Kidney glomerular epithelial cell (primary cell): ENCODE measurements around the gene TSR3.

Experiments
- DNase-seq: peaks from one replicate; lab custom pipeline; 2025; lab: John Stamatoyannopoulos, UW

Gene TSR3

DNA sequence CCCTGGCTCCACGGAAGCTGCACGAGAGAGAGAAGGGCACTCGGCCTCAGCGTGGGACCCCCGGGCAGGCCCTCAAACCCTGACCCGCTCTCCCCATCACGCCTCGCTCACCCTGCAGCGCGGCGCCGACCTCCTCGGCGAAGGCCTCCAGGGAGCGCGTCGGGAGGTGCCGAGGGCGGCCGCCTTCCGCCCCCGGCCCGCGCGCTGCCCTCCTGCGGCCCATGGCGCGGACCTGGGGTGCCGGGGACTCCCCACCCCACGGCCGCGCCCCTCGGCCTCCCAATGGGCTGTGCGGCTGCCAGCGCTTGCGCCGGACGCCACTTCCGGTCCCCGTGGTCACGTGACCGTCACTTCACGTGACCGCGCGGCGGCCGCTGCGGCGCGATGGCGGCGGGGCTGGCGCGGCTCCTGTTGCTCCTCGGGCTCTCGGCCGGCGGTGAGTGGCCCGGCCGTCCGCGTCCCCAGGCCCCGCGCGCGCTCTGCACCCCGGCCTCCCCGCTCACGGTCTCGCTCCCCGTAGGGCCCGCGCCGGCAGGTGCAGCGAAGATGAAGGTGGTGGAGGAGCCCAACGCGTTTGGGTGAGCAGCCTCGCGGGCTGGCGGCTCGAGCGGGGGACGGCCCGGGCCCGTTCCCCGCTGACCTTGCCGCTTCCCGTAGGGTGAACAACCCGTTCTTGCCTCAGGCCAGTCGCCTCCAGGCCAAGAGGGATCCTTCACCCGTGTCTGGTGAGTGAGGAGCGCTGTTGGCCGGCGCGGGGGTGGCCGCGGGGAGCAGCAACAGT lies at the start of gene TSR3, which contains the start of gene GNPTG:
TSR3 (minus strand) TSS at position 297 of the 781 bp plus-strand sequence; CDS start at position 223, 74 bp downstream.
GNPTG (plus strand) TSS at position 350 of the 781 bp plus-strand sequence; CDS start at position 385, 35 bp downstream.
- DNase-seq = peak; percentile 37

DNA sequence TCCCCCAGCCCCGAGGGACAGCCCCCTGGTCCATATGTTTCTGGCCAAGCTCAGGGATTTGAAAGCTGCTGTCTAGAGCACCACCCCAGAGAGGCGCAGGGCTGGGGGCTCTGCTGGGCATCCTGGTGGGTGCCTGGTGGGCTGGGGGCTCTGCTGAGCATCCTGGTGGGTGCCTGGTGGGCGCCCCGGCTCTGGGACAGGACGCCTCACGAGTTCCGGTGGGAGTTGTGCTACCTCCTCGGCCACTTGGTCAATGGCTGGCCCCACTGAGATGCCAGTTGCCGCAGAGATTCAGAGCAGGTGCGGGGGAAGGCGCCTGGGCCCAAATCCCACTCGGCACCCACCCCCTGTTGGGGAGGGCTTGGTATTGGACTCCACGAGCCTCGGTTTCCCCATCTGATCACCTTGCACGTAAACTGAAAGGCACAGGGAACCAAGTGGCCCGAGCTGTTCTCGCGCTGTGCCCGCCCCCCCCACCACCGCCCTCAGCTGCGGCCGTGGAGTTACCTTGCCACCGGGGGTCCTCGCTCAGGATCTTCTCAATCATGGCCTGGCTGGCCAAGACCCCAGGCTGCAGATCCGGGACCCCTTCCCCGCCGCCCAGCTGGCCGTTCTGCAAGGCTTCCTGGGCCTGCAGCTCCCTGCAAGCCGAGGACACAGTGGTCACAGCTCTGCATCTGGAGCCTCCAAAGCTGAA lies 49.5 kb upstream of the TSR3 start:
- DNase-seq = no peak

DNA sequence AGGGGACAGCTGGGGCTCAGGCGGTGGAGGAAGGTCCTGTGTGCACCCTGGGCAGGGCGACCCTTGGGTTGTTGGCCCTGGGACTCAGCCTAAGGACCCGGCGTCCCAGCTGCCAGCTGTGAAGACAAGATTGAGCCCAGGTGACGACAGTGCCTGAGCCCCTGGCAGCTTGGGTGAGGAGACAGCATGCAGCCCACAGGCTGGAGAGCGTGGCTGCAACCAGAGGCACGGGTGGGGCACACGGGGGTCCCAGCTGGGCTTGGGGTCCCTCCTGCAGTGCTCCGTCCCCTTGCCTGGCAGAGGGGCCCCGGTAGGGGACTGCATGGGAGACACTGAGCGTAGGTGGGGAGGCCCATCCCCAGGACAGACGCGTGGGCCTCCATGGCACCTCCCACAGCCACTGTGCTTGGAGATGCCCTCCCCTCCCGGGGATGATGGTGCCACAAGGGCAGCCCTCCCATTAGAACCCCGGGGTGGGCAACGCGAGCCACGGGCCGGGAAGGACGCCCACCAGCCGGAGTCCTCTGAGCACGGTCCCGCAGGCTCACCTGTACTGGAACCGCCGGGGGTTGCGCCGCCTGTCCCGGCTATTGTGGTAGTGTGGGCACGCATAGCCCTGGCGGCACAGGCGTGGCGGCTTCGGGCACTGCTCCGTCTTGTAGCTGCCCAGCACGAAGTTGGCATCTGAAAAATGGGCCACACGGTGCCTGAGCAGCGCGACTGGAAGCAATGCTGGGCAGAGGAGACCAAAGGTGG lies 47.3 kb upstream of the TSR3 start:
- no peak for DNase-seq

DNA sequence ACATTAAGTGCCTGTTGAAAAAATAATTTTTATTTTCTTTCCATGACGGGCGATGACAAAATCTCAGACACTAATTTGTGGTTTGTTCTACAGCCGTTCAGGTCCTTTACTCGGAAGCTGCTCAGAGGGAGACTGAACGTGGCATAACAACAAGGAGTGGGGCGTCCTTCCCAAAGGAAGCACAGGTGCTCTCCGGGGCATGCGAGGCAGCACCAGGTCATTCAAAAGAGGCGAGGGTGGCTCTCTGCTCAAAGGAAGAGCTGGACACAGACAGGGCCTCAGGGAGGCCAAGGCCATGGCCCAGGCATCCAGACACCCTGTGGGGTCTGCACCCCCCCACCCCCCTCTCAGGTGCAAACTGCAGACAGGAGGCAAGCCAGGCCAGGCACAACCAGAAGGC lies 46.7 kb upstream of the TSR3 start:
- DNase-seq = no peak

DNA sequence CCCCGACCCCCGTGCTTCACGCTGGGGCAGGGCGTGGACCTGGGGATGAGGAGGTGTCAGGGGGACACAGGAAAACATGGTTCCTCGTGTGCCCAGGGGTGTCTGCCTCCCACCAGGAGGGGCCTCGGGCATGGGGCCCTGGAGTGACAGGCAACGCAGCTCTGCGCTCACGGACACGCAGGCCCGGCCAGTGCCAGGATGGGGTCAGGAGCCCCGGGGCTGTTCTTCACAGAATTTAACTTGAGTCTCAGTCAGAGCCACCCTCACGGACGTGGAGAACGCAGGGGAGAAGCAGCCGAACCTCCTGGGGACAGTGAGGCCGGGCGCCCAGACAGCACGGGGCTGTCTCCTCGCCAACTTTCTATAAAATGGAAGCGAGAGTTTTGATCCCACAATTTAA lies 46.1 kb upstream of the TSR3 start:
- DNase-seq = no peak

DNA sequence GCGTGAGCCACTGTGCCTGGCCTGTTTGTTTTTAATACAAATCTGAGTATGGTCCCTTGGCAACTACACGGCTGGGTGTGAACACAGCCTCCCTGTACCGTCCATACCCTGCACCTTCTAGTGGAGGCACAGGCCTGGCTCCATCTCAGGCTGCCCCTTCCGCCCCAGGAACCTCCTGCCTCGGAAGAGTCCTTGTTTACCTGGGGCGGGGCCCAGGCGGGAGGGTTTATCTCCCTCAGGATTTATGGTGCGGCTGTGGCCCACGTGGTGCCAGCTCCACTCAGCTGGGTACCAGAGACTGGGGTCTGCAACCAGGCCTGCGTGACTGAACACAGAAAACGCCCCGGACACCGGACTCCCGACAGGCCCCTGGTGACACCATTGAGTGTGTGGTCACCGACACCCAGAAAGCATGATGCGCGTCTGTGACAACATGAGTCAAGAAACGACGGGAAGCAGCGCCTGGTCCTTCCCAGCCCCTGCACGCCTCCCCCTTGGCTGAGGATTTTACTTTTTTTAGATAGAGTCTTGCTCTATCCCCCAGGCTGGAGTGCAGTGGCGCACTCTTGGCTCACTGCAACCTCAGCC lies 43.9 kb upstream of the TSR3 start:
- DNase-seq = no peak

DNA sequence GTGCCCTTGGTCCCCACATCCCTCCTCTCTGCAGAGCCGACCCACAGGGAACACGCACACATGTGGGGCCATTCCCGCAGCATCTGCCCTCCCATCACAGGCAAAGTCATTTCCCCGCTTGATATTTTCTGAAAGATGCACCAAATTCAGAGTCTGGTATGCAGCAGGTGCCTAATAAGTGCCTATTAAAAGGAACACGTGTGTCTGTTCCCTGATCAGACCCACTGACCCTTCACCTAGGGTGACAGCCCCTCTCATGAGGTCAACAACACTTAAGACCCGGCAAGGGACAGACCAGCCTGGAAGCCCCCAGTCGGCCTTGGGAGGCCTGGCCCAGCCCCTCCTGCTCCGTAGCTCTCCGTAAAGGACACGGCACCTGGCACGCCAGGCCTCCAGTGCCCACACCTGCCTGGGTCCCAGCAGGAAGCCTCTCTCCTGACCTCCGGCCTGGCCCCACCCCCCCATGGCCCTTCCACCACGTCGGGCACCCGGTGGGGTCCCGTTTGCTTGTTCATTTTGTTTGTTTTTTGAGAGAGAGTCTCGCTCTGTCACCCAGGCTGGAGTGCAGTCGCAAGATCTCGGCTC lies 42.8 kb upstream of the TSR3 start:
- no peak for DNase-seq

DNA sequence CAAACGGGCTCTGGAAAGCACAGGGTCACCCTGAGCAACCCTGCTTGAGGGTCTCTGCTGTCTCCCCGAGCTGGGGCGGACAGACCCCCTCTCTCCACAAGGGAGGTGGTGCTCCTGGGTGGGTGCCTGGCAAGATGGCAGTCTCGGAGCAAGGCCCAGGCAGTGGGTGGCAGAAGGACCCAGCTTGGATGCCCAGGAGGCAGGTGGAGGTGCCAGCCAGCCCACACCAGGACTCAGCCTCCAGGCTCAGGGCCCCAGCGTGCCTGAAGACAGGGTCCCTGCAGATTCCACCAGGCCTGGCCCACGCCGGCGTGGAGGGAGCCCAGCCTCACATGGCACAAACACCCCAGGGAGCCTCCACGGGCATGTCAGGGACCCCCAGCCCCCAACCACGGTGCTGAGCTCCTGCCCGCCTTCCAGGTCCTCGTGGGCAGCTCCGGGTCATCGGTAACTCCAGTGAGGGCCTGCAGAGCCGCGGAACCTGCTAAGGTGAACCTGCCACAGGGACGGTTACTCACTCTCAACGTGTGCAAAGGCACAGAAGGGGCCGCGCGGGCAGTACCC lies 42.0 kb upstream of the TSR3 start:
- DNase-seq = no peak

DNA sequence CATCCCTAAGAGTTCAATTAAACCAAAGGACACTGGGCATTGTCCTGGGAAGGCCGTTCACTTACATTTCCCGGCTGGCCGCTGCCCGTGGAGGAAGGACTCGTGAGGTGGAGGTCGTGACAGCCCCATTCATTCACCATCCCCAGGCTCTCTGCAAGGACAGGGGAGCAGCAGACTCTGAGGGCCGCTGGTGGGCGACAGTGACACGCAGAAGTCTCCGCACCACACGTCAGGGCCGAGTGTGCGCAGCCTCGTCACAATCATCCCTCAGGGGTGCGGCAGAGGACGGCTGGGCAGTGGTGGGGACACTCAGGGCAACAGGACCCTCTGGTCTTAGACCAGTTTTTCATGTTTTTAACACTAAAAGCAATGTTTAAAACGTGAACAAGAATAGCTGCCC lies 41.1 kb upstream of the TSR3 start:
- no peak for DNase-seq

DNA sequence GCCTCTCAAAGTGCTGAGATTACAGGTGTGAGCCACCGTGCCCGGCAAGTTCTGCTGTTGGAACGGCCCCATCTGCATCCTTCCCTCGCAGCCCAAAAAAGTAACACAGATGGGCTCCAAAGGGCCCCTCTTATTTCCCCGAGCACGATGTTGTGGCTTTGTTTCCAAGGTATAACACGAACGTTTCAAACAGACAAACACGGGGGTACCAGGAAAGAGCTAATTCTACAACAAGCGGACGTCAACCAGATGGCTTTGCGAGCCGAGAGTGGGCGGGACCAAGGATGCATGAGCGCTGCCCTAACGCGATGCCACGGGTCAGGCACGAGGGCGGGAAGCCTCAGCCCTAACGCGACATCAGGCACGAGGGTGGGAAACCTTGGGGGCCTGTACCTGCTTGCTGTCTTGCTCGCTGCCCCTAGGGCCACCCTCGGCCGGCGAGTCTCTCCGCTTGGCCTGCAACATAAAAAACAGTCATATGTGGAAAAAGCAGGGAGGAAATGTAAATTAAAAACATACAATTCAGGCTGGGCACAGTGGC lies 38.6 kb upstream of the TSR3 start:
- no peak for DNase-seq

DNA sequence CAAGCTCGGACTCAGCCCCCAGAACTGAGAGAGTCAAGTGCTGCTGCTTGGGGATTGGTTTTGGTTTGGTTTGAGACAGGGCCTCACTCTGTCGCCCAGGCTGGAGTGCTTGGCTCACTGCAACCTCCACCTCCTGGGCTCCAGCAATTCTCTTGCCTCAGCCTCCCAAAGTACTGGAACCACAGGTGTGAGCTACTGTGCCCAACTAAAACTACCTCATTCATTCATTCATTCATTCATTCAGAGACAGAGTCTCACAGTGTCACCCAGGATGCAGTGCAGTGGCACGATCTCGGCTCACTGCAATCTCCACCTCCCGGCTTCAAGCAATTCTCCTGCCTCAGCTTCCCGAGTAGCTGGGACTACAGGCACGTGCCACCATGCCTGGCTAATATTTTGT lies 38.1 kb upstream of the TSR3 start:
- no peak for DNase-seq

DNA sequence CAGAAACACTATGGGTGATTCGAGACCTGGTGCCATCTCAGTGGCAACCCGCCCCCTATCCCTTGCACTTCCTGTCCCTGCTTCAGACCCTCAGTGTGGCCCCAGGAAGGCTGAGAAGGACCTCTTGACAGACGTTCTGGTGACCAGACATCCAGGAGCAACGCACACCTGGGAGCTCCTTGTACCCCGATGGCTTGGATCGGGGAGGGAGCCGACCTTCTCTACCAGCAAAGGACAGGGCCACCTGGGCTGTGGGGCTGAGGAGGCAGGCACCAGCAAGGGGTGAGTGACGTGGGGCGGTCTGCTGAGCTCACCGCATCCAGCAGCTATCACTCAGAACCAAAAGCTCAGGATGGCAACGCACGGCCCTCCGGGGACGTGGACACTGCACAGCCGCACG lies 35.7 kb upstream of the TSR3 start:
- DNase-seq = no peak

DNA sequence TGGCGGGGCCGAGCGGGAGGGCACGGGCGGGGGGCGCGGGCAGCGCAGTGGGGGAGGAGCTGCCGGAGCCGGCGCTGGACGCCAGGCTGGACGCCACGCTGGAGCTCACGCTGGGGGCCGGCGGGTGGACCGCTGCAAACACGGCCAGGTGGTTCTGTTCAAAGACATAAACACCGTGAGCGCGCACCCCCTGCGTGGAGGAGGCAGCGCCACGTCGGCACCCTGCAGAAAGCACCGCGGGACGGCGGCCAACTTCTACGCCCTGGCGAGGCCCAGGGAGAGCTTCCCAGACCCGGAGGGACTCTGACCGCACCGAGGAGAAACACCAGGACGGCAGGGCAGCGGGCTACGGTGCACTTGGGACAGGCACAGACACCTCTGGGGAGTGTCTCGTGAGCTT lies 33.6 kb upstream of the TSR3 start:
- no peak for DNase-seq

DNA sequence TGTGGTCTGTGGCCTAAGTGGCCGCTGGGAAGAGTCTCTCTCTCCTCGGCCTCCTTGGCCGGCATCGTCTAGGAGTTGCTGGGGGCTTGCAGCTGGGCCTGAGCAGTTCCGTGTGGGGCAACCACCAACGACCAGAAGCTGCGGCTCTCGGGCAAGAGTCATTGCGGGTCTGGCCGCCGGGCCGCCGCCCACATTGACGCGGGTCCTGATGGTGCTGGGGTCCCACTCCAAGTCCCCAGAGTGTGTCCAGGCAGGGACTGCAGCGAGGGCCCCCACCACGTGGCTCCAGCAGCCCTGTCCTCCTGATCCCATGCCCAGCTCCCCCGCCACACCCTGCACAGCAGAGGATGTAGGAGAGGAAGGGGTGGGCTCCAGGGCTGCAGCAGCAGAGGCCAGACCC lies 31.9 kb upstream of the TSR3 start:
- no peak for DNase-seq

DNA sequence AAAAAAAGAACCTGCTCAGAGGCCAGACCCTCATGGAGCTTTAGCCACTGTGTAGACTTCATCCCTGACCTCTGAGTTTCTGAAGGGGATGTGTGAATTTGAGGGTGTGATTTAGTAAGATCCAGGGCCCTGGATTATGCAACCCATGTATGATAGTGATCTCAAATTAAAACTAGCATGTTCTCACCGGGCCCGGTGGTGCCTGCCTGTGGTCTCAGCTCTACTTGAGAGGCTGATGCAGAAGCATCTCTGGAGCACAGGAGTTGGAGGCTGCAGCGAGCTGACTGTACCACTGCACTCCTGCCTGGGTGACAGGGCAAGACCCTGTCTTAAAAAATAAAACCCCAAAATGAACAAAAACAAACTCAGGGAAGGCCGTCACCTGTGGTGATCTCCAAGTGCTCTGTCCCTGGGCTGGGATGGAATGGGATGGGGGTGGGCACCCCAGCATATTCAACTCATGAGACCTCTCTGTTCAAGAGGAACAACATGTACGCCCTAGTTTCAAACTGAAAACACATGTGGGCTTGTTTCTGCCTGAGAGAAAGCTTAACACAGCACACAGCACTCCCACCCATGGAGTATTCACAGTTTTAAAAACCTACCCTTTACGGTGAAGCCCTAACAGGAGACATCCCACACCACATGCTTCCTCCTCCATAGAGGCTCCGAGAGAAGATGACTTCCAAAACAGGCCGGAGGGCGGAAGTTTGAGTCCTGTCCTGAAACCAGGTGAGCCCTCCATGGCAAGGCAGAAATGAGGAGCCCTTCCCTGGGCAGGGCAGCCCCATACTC lies 30.1 kb upstream of the TSR3 start:
- no peak for DNase-seq

DNA sequence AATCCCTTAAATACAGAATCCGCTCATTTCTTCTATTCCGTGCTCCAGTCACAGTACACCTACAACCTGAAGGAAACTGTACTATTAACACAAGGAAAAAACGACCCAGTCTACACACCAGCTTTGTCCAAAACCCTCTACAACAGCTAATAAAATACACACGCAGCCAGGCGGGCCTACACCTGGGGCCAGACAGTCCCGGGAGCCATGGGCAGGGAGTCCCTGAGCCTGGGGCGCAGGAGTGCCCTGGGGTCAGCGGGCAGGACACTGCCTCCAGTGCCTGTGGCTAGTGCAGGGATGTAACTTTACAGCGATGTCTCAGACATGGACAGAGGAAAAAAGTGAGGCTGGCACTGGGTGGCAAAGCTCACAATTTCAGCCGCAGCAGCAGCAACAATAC lies 28.5 kb upstream of the TSR3 start:
- no peak for DNase-seq

DNA sequence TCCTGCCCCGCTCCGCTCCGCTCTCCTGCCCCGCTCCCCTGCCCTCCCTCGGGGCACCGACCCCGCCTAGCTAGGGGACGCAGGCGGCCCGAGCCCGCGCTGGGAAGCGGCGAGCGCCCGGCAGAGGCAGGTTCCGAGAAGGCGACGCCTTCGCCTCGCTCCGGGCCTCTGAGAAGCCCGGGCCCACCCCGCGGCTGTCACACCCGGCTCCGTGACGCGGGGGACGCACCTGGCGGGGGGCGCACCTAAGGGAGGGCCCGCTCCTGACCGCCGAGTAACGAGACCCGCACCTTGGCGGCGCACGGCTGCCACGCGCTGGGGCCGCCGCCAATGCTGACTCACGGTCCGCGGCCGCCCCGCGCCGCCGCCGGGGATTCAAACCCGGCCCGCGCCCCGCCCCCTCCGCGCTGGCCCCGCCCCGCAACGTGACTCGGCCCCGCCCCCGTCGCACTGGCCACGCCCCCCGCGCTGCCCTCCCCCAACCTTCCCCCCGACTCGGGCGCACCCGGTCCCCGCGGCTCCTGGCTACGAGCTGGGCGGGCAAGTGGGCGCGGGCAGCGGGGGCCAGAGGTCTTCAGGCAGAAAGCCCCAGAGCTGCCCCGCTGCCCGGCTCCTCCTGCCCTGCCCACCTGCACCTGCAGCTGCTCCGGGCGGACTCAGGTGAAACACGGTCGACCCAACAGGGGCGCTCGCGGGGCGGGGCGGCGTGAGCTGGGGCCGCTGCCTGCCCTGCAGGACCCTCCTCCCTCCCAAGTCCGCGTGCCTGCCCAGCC lies 27.8 kb upstream of the TSR3 start:
- no peak for DNase-seq

DNA sequence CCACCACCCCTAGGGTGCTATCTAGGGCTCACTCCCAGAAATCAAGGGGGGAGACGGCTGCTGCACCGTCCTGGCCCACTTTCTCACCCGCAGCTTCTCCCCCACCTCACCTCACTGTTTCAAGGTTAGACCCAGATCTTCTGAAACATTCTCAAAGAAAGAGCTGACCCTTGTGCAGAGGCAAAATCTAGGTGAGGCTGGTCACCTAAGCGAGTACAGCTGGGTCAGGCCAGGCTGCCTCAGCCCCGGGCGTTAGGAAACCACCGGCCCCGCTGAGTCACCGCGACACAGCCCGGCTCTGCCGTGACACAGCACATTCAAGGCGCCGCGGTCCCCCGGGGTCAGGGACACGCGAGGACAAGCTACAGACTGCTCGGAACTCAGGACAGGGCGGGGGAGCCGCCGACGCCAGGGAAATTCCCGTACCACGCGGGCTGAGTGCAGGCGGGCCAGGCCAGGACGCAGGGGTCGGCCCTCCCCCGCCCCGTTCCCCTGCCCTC lies 27.2 kb upstream of the TSR3 start:
- peak; percentile 68 for DNase-seq

DNA sequence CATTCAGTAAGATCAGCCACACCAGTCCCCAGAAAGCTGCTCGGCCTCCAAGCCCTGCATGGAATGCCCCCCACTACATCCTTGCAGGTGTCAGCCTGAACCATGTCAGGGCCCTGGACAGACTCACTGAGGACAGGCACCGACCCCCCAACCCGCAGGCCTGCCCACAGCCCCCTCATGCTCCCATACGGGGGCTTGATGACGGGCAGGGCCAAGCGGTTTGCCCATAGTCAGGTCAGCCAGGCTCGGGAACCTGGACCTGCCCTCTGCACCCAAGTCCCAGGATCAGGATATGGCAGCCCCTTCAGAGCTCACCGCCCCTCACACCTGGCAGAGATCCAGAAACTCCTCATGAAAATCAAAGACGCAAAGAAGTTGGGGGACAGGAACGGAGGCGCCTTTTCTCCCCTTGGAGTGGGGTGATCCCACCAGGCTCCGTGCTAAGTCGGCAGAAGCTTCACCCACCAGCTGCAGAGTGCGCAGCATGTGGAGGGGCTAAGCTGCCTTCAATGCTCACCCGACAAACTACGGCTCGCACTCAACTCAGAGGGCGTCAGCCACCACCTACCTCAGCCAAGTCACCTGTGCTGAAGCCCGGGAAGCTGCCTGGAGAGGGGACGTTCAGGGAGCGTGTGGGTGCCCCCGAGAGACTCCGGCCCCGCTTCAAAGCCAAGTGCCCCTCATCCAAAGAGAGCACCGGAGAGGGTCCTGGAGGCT lies 26.6 kb upstream of the TSR3 start:
- DNase-seq = no peak
